ENCODE measurements around the gene BAZ1B. TPM values are rescaled to one million over a fixed set of nuclear protein-coding genes. Genes with fewer than 3 reads are reported as not detected.

Gene BAZ1B
- total RNA-seq, 4 donors from 2014 or later, result 18.8 to 40.4 (median 27.4) TPM

- WGBS, 2 donors, result 53 to 58% methylated on average over 3 of the region's 3 CpGs
- TF ChIP-seq CTCF (IDR thresholded peaks at IDR 0.05), result no peak
- intact Hi-C loops (cut with DNase I), result no loop called here
- Histone ChIP-seq H3K9me3 (peaks cover 0 to 6% (median 5%) of the 10 kb centered on the region in 3 donors), H3K27me3 (peaks cover 0 to 11% (median 0%) of the 10 kb centered on the region in 4 donors), H3K27ac (no peak overlapping the region), H3K36me3 (no peaks in the 10 kb centered on the region), H3K4me1 (no peaks in the 10 kb centered on the region), H3K4me3 (no peak overlapping the region)
- DNase-seq, result no peak
Observed at GRCh38 chr7:73394422-73394821, 127.7 kb downstream of the BAZ1B start.

GRCh38 chr7:73391396-73391795, 130.7 kb downstream of the BAZ1B start:
- peaks cover 0 to 11% (median 0%) of the 10 kb centered on the region in 4 donors for H3K27me3 ChIP-seq
- no peak overlapping the region for H3K4me3 ChIP-seq
- DNase-seq, result no peak
- no peak overlapping the region for H3K27ac ChIP-seq
- no peaks in the 10 kb centered on the region for H3K36me3 ChIP-seq
- intact Hi-C loops (cut with DNase I), result no loop called here
- peaks cover 0 to 36% (median 21%) of the 10 kb centered on the region in 3 donors for H3K9me3 ChIP-seq
- no peaks in the 10 kb centered on the region for H3K4me1 ChIP-seq
- TF ChIP-seq CTCF (IDR thresholded peaks at IDR 0.05) (no peak), POLR2A (IDR thresholded peaks at IDR 0.05) (no peak)
- 67 to 77% methylated on average over 1 to 2 of the region's 2 CpGs for WGBS, 2 donors

Small RNAs within 50 kb of the gene (small RNA-seq; reads per million reads assigned to genes)
- 0 reads per million in 4 donors for gene RF00019
- 0 reads per million in 4 donors for gene RNU6-1198P

Other genes starting within 250 kb of the BAZ1B start
- gene NSUN5, start 213.5 kb downstream of the BAZ1B start, total RNA-seq, result 10 to 100 TPM; 14.9 to 27.3 (median 21.1) TPM
- gene TRIM50, start 194.2 kb downstream of the BAZ1B start, total RNA-seq, result under 1 TPM in 1 of 4 donors, not detected in 3; 0.19 TPM
- not detected for gene FKBP6, start 194.1 kb downstream of the BAZ1B start, total RNA-seq
- 1 to 10 TPM in 1 of 4 donors, under 1 TPM in 2, not detected in 1; 0.09 to 1.3 (median 0.61) TPM for gene FZD9, start 88.5 kb downstream of the BAZ1B start, total RNA-seq
- gene BCL7B, start 35.4 kb upstream of the BAZ1B start, total RNA-seq, result 10 to 100 TPM; 39.8 to 55.3 (median 43.0) TPM
- gene TBL2, start 56.3 kb upstream of the BAZ1B start, total RNA-seq, result 10 to 100 TPM; 18.1 to 34.8 (median 26.7) TPM
- 10 to 100 TPM in 1 of 4 donors, 1 to 10 TPM in 2, under 1 TPM in 1; 0.53 to 13.5 (median 2.9) TPM for gene MLXIPL, start 102.2 kb upstream of the BAZ1B start, total RNA-seq
- 1 to 10 TPM in 1 of 4 donors, under 1 TPM in 1, not detected in 2; 0.97 to 1.3 TPM for gene VPS37D, start 145.5 kb upstream of the BAZ1B start, total RNA-seq
- gene DNAJC30, start 161.2 kb upstream of the BAZ1B start, total RNA-seq, result 1 to 10 TPM; 2.7 to 5.7 (median 4.8) TPM
- 10 to 100 TPM; 24.9 to 44.7 (median 42.6) TPM for gene BUD23, start 161.3 kb upstream of the BAZ1B start, total RNA-seq
- 1 to 10 TPM in 3 of 4 donors, under 1 TPM in 1; 0.94 to 4.0 (median 1.8) TPM for gene STX1A, start 197.4 kb upstream of the BAZ1B start, total RNA-seq
- 10 to 100 TPM in 3 of 4 donors, 1 to 10 TPM in 1; 8.3 to 22.6 (median 19.3) TPM for gene ABHD11, start 216.5 kb upstream of the BAZ1B start, total RNA-seq
- gene CLDN3, start 248.0 kb upstream of the BAZ1B start, total RNA-seq, result 1 to 10 TPM in 1 of 4 donors, not detected in 3; 1.3 TPM

Measured in esophagus squamous epithelium (tissue), 5 donors.